ENCODE measurements around the gene GUCA1A. TPM values are rescaled to one million over a fixed set of nuclear protein-coding genes. Genes with fewer than 3 reads are reported as not detected.
A peak's percentile ranks its signal among the peaks of the same experiment; 100 is the strongest.
"Not testable (repeated sequence)": the region's sequence is repeated elsewhere in the genome, so short reads cannot be mapped to it uniquely, and the experiment has no call there.

Gene GUCA1A
- total and polyA plus RNA-seq, 7 experiments from 2014 or later, result not detected

DNA sequence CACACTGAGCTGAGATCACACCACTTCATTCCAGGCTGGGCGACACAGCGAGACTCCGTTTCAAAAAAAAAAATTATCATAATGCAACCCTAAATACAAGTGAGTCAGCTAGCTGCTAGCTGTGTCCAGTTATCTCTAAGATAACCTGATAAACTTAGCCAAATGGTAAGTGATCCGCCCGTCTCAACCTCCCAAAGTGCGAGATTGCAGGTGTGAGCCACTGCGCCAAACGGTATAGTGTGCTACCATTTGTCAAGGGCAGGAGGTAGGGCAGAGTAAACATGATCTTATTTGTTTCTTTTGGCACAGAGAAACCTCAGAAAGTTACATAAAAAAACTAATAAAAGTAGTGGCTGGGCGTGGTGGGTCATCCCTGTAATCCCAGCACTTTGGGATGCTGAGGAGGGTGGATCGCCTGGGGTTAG, 26.0 kb upstream of the GUCA1A start:
- ATAC-seq (no peak), DNase-seq (no peak)
- Histone ChIP-seq H3K9me3 (ENCODE audit: control insufficient read depth in 2 of 3, low read length in 3 of 3) (no peaks in the 10 kb centered on the region), H3K4me3 (ENCODE audit: low read length) (no peak overlapping the region), H3K36me3 (ENCODE audit: control insufficient read depth in 2 of 3, insufficient read depth in 3 of 3, low read length in 3 of 3) (no peaks in the 10 kb centered on the region), H3K4me1 (ENCODE audit: control insufficient read depth in 2 of 2, insufficient read depth in 2 of 2, low read length in 2 of 2) (no peaks in the 10 kb centered on the region), H3K27ac (ENCODE audit: low read depth, low read length) (no peak overlapping the region), H3K27me3 (ENCODE audit: control insufficient read depth in 2 of 2, insufficient read depth in 2 of 2, low read length in 2 of 2) (no peaks in the 10 kb centered on the region)
- Mint-ChIP-seq H3K36me3 (no peaks in the 10 kb centered on the region), H3K27me3 (peaks cover 15 to 26% (median 18%) of the 10 kb centered on the region in 5 donors), H3K9me3 (peaks cover 0 to 2% (median 0%) of the 10 kb centered on the region in 11 donors), H3K4me3 (no peak overlapping the region), H3K27ac (no peak overlapping the region), H3K4me1 (peaks cover 0 to 5% (median 4%) of the 10 kb centered on the region in 7 donors)
- intact Hi-C loops (cut with micrococcal nuclease), result no loop called here
- CTCF ChIA-PET, result interaction anchor here (0.7 kb wide), 1 partner anchor 220 kb away, joined by 3 read pairs; no protein-coding TSS in a partner anchor
- POLR2A ChIA-PET, result no interaction called here

DNA sequence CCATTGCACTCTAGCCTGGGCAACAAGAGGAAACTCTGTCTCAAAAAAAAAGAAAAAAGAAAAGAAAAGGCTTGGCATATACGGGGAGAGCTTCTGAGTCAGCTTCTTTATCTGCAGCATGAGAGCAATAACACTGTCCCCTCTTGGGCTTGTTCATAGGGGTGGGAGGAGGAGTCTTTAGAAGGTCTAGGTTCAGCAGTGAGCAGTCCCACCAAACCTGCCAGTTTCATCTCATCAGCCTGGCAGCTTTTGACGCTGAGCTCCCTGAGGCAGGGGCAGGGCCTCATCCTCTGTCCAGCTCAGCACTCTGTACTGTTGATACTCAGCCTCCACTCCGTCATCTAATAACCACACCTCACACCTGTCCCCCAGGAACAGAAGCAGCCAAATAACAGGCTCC, 25.1 kb upstream of the GUCA1A start:
- peaks cover 9 to 21% (median 12%) of the 10 kb centered on the region in 5 donors for H3K27me3 Mint-ChIP-seq
- no peak overlapping the region for H3K4me3 Mint-ChIP-seq
- Histone ChIP-seq H3K4me1 (ENCODE audit: control insufficient read depth in 2 of 2, insufficient read depth in 2 of 2, low read length in 2 of 2) (no peaks in the 10 kb centered on the region), H3K36me3 (ENCODE audit: control insufficient read depth in 2 of 3, insufficient read depth in 3 of 3, low read length in 3 of 3) (no peaks in the 10 kb centered on the region), H3K9me3 (ENCODE audit: control insufficient read depth in 2 of 3, low read length in 3 of 3) (no peaks in the 10 kb centered on the region), H3K27me3 (ENCODE audit: control insufficient read depth in 2 of 2, insufficient read depth in 2 of 2, low read length in 2 of 2) (no peaks in the 10 kb centered on the region), H3K4me3 (ENCODE audit: low read length) (no peak overlapping the region), H3K27ac (ENCODE audit: low read depth, low read length) (no peak overlapping the region)
- DNase-seq (no peak), ATAC-seq (no peak)
- ChIA-PET POLR2A (no interaction called here), CTCF (no interaction called here)
- no peaks in the 10 kb centered on the region for H3K36me3 Mint-ChIP-seq
- H3K9me3 Mint-ChIP-seq, result peaks cover 0 to 2% (median 0%) of the 10 kb centered on the region in 11 donors
- intact Hi-C loops (cut with micrococcal nuclease), result no loop called here
- H3K4me1 Mint-ChIP-seq, result no peaks in the 10 kb centered on the region
- H3K27ac Mint-ChIP-seq, result no peak overlapping the region

DNA sequence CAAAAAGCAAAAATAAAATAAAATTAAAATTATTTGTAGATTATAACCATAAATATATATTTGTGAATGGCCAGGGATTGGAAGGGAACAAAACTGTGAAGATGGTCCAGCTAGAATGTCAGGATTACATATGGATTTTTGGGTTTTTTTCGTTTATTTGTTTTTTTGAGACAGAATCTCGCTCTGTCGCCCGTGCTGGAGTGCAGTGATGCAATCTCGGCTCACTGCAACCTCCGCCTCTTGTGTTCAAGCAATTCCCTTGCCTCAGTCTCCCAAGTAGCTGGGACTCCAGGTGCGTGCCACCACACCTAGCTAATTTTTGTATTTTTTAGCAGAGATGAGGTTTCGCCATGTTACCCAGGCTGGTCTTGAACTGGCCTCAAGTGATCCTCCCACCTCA, 22.9 kb upstream of the GUCA1A start:
- H3K9me3 Mint-ChIP-seq, result peaks cover 0 to 2% (median 0%) of the 10 kb centered on the region in 11 donors
- H3K4me3 Mint-ChIP-seq, result no peak overlapping the region
- ChIA-PET POLR2A (no interaction called here), CTCF (no interaction called here)
- H3K27ac Mint-ChIP-seq, result no peak overlapping the region
- no peak overlapping the region for H3K27ac ChIP-seq (ENCODE audit: low read depth, low read length)
- H3K4me3 ChIP-seq (ENCODE audit: low read length), result no peak overlapping the region
- DNase-seq (no peak), ATAC-seq (no peak)
- intact Hi-C loops (cut with micrococcal nuclease), result no loop called here
- no peaks in the 10 kb centered on the region for H3K9me3 ChIP-seq (ENCODE audit: control insufficient read depth in 2 of 3, low read length in 3 of 3)
- H3K27me3 ChIP-seq (ENCODE audit: control insufficient read depth in 2 of 2, insufficient read depth in 2 of 2, low read length in 2 of 2), result no peaks in the 10 kb centered on the region
- no peaks in the 10 kb centered on the region for H3K4me1 Mint-ChIP-seq
- no peaks in the 10 kb centered on the region for H3K36me3 Mint-ChIP-seq
- no peaks in the 10 kb centered on the region for H3K4me1 ChIP-seq (ENCODE audit: control insufficient read depth in 2 of 2, insufficient read depth in 2 of 2, low read length in 2 of 2)
- H3K27me3 Mint-ChIP-seq, result peaks cover 0 to 8% (median 0%) of the 10 kb centered on the region in 5 donors
- no peaks in the 10 kb centered on the region for H3K36me3 ChIP-seq (ENCODE audit: control insufficient read depth in 2 of 3, insufficient read depth in 3 of 3, low read length in 3 of 3)

DNA sequence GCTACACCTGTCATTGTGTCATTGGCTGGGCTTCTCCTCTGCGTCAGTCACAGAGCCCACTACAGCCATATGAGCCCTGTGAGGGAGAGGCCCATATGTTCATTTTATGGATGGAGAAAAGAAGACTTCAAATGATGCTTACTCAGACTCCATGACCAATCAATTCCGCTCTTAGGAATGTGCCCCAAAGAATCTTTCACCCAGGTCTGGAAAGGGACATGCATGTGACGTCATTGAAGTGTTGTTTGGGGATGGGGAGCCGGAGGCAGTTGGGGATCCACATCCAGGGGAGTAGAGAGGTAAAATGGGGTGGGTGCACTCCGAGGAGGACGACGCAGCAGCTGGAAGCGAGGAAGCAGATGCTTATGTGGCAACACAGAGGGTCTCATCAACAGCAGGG, 21.1 kb upstream of the GUCA1A start:
- no peaks in the 10 kb centered on the region for H3K27me3 ChIP-seq (ENCODE audit: control insufficient read depth in 2 of 2, insufficient read depth in 2 of 2, low read length in 2 of 2)
- H3K4me3 Mint-ChIP-seq, result no peak overlapping the region
- intact Hi-C loops (cut with micrococcal nuclease), result no loop called here
- no peak overlapping the region for H3K27ac ChIP-seq (ENCODE audit: low read depth, low read length)
- H3K4me1 Mint-ChIP-seq, result no peaks in the 10 kb centered on the region
- DNase-seq (no peak), ATAC-seq (no peak)
- no peaks in the 10 kb centered on the region for H3K36me3 ChIP-seq (ENCODE audit: control insufficient read depth in 2 of 3, insufficient read depth in 3 of 3, low read length in 3 of 3)
- peaks cover 0 to 4% (median 0%) of the 10 kb centered on the region in 5 donors for H3K27me3 Mint-ChIP-seq
- H3K4me3 ChIP-seq (ENCODE audit: low read length), result no peak overlapping the region
- no peaks in the 10 kb centered on the region for H3K4me1 ChIP-seq (ENCODE audit: control insufficient read depth in 2 of 2, insufficient read depth in 2 of 2, low read length in 2 of 2)
- CTCF ChIA-PET, result no interaction called here
- H3K36me3 Mint-ChIP-seq, result no peaks in the 10 kb centered on the region
- H3K9me3 Mint-ChIP-seq, result peaks cover 0 to 2% (median 0%) of the 10 kb centered on the region in 11 donors
- POLR2A ChIA-PET, result no interaction called here
- no peak overlapping the region for H3K27ac Mint-ChIP-seq
- no peaks in the 10 kb centered on the region for H3K9me3 ChIP-seq (ENCODE audit: control insufficient read depth in 2 of 3, low read length in 3 of 3)

DNA sequence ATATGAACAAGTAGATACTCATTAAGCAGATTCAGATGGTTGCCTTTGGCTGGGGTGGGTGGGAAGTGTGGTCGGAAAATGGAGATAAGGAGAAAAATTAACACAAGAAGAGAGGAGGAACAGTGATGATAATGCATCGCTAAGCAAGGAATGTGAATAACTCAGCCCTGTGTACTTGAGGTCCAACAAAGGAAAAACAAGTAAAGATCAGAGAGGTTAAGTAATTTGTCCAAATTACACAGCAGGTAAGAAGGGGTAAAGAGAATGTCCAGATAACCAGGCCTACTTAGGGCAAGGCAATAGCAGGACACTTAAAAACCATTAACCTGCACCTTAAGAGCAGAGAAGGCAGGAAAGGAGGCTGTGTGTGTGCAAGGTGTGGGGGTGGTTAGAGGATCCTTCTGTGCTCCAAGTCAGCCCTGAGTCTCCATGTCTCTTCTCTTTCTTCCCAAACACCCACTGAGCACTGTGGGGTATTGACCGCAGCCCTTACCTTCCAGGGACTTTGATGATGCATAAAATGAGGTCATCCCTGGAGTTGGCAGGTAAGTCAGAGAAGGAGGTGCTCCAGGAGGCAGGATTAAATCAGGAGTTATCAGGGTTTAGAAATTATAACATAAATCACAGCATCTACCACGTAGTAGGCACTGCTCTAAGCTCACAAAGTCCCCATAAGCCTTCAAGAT, 20.5 kb upstream of the GUCA1A start:
- H3K36me3 ChIP-seq (ENCODE audit: control insufficient read depth in 2 of 3, insufficient read depth in 3 of 3, low read length in 3 of 3); H3K9me3 Mint-ChIP-seq; H3K4me3 Mint-ChIP-seq; DNase-seq; ATAC-seq; H3K9me3 ChIP-seq (ENCODE audit: control insufficient read depth in 2 of 3, low read length in 3 of 3); H3K4me1 ChIP-seq (ENCODE audit: control insufficient read depth in 2 of 2, insufficient read depth in 2 of 2, low read length in 2 of 2); H3K27me3 ChIP-seq (ENCODE audit: control insufficient read depth in 2 of 2, insufficient read depth in 2 of 2, low read length in 2 of 2); H3K4me3 ChIP-seq (ENCODE audit: low read length); POLR2A ChIA-PET; H3K27ac ChIP-seq (ENCODE audit: low read depth, low read length); H3K36me3 Mint-ChIP-seq; H3K4me1 Mint-ChIP-seq; H3K27ac Mint-ChIP-seq; H3K27me3 Mint-ChIP-seq; intact Hi-C loops (cut with micrococcal nuclease); CTCF ChIA-PET: not testable (repeated sequence)

DNA sequence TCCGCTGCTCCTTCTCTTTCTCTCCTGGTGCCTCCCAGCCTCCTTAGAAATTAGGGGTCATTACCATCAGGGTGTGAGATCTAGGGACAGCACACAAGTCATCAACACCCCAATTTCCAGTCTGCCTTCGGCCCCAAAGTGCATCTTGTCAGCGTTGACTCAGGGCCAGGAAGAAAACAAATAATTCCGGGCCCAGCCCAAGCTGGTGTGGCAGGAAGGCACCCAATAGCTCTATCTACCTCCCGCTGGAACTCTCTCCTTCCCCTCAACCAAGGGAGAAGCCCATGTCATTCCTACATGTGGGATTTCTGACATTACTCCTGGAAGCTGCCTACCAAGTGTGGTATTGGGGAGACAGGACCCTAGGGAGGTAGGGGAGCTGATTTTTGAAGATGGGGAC, 19.2 kb upstream of the GUCA1A start:
- no peak for ATAC-seq
- H3K4me1 ChIP-seq (ENCODE audit: control insufficient read depth in 2 of 2, insufficient read depth in 2 of 2, low read length in 2 of 2), result no peaks in the 10 kb centered on the region

More for the DNA sequence above, 19.2 kb upstream of the GUCA1A start:
- Histone ChIP-seq H3K27ac (ENCODE audit: low read depth, low read length) (no peak overlapping the region), H3K27me3 (ENCODE audit: control insufficient read depth in 2 of 2, insufficient read depth in 2 of 2, low read length in 2 of 2) (no peaks in the 10 kb centered on the region), H3K36me3 (ENCODE audit: control insufficient read depth in 2 of 3, insufficient read depth in 3 of 3, low read length in 3 of 3) (no peaks in the 10 kb centered on the region), H3K9me3 (ENCODE audit: control insufficient read depth in 2 of 3, low read length in 3 of 3) (no peaks in the 10 kb centered on the region), H3K4me3 (ENCODE audit: low read length) (no peak overlapping the region)
- Mint-ChIP-seq H3K4me3 (no peak overlapping the region), H3K36me3 (no peaks in the 10 kb centered on the region), H3K27ac (peak overlapping the region in 1 of 9 donors; percentile 76), H3K4me1 (no peaks in the 10 kb centered on the region), H3K27me3 (peaks cover 0 to 4% (median 0%) of the 10 kb centered on the region in 5 donors), H3K9me3 (peaks cover 0 to 2% (median 0%) of the 10 kb centered on the region in 11 donors)
- no peak for DNase-seq
- intact Hi-C loops (cut with micrococcal nuclease), result no loop called here
- ChIA-PET POLR2A (interaction anchor here (0.7 kb wide), 1 partner anchor 14 kb away, joined by 3 read pairs; no protein-coding TSS in a partner anchor), CTCF (no interaction called here)

Measured in naive thymus-derived CD4-positive, alpha-beta T cell (primary cell).